Body of pancreas (tissue), 4 donors: Measurements from ENCODE around the gene UBE2M.

ENCODE experiments used
- CTCF ChIP-seq, 7 experiments: fragments of 450-650 bp in 4 of 7; fragments of 200-600 bp in 3 of 7; sonication (generic) in 3 of 7; IDR thresholded peaks; one replicate each; pipeline ENCODE4 v1.5.1; 2016 to 2019; ENCODE audit warnings: antibody characterized with exemption in 7 of 7
- POLR2A ChIP-seq, 3 donors: fragments of 450-650 bp; IDR thresholded peaks; one replicate each; pipeline ENCODE4 v1.6.1; 2016; ENCODE audit warnings: antibody characterized with exemption in 3 of 3, mild to moderate bottlenecking in 2 of 3

- no peak for TF ChIP-seq CTCF (IDR thresholded peaks at IDR 0.05)
- TF ChIP-seq POLR2A (IDR thresholded peaks at IDR 0.05), result no peak
Measured at GRCh38 chr19:58558066-58558622, at the start of gene UBE2M.
